ENCODE measurements around the gene C7.
"Not testable (repeated sequence)": the region's sequence is repeated elsewhere in the genome, so short reads cannot be mapped to it uniquely, and the experiment has no call there.

The C7 gene

GRCh38 chr5:40995801-40996586 lies 86.7 kb downstream of the C7 start:
- DNase-seq, result no peak

- no peak for DNase-seq
Observed at GRCh38 chr5:40999142-40999541, 89.8 kb downstream of the C7 start.

GRCh38 chr5:40999966-41000365 lies 90.7 kb downstream of the C7 start:
- DNase-seq, result no peak

- no peak for DNase-seq
Observed at GRCh38 chr5:41003670-41004376, 94.5 kb downstream of the C7 start.

GRCh38 chr5:41004931-41005330 lies 95.6 kb downstream of the C7 start:
- no peak for DNase-seq

GRCh38 chr5:41009232-41009631 lies 99.9 kb downstream of the C7 start:
- no peak for DNase-seq

- no peak for DNase-seq
Observed at GRCh38 chr5:41010572-41010971, 101.3 kb downstream of the C7 start.

GRCh38 chr5:41012318-41012717 lies 103.0 kb downstream of the C7 start:
- no peak for DNase-seq

- not testable (repeated sequence) for DNase-seq
Observed at GRCh38 chr5:41022600-41022999, 113.3 kb downstream of the C7 start.

Data from activated CD4-positive, CD25-positive, alpha-beta regulatory T cell (primary cell).